Activated naive CD4-positive, alpha-beta T cell treated with anti-CD3 and anti-CD28 coated beads, Interleukin-2, amount 50 U/mL, for 16 hours (primary cell): ENCODE results near the gene RPS15A.
A peak's percentile ranks its signal among the peaks of the same experiment; 100 is the strongest.

ENCODE experiments used
- DNase-seq: peaks from one replicate; pipeline ENCODE4 v3.0.0-alpha.2; 2020

Gene RPS15A

GRCh38 chr16:18789850-18790706 is at the start of gene RPS15A:
RPS15A (minus strand) TSS chr16:18790334; CDS start chr16:18789113, 1,221 bp downstream.
- DNase-seq = peak; percentile 92

DNA sequence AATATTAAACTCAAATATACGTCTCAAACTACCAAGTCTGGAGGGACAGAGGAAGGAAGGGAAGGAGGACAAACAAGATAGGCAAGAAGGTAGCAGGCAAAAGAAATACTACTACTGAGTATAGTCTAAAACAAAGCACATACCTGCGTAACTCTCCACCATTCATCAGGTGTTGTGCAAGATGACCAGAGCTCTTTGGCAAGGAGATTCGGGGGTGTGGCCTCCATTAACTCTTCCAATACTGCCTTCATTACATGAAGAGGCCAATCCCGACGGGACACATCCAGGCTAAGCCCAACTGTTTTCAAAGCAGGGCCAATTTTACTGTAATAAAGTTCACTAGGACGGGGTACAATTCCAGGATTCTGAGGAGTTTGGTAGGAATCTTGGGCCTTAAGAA is 49.4 kb upstream of the RPS15A start:
- DNase-seq = no peak

GRCh38 chr16:18836702-18837101 is 46.6 kb upstream of the RPS15A start:
- DNase-seq = no peak

GRCh38 chr16:18834864-18835263 is 44.7 kb upstream of the RPS15A start:
- no peak for DNase-seq

DNA sequence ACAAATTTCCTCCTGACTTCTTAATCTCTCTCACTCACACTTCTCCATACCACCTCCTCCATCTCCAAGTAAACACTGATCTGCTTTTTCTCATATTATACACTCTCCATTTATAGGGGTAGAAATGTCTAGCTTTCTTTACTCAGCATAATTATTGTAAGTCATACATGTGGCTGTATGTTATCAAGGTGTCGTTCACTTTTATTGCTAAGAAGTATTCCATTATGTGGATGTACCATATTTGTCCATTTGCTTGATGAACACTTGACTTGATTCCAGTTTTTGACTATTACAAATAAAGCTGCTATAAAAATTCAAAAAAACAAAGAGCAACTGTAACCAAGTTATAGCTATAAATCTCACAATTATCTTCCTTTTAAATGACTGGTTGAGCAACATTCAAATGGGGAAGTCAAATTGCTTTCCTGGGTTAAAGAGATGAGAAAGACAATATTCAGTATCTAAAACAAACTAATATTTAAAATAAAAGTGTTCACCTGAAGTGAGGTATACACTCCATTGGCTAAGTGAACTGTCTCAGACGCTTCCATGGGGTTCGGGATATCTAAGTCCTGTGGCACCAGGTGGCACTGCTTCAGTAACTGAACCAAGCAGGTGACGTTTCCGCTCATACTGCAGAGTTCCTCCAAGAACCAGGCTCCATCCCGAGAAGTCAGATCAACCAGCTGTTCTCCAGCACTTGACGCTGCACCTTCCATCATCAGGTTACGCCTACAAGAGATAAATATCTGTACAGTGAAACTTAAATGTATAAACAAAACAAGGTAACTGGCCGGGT is 43.8 kb upstream of the RPS15A start:
- DNase-seq = no peak

DNA sequence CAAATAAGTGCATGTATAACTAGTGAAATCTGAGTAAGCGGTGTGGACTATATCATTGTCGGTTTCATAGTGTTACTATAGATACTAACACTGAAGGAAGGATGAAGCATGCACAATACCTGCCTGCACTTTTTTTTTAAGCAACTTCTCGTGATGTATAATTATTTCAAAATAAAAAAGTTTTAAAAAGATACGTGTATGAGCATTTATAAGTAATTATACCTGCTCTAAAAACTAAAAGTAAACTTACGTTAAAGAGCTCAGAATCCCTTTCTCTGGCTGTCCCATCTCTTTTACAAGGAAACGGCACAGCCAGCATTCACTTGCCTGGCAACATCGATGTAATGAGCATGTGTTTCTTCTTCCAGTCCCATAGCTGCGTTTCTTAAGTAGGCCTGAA is 42.5 kb upstream of the RPS15A start:
- DNase-seq = no peak

DNA sequence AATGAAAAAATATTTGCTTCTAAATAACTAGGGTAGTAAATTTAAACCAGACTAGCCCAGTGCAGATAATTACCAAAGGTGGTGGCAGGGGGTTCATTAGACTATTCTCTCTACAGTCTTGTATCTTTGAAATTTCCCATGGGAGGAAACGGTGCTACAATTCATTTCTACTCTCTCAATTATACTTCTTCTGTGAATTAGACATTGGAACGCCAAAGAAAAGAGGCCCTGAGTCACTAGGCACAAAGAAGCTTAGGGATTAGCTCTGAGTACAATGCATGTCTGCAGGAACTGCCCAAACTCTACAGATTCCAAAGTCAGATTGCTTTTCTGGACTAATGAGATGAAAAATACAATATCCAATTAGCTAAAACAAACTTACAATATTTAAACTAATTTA is 41.9 kb upstream of the RPS15A start:
- no peak for DNase-seq

- DNase-seq = no peak
Observed at GRCh38 chr16:18829251-18829650, 39.1 kb upstream of the RPS15A start.

DNA sequence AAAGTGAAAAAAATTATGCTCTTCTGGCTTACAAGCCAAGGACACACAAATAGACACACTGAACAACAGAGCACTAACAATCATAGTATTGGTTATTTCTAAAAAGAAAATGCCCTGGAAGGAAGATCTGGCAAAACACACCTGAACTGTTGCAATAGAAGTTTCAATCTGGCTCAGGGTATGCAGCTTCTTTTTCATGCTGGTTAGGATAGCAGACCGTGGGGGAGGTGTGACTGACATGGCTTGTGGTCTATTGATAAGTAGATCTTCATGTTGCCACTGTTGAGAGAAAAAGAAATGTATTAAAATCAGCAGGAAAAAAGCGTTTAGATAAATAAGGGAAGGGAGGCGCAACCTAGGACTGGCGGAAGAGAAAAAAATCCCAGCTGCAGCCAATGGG is 37.8 kb upstream of the RPS15A start:
- no peak for DNase-seq

DNA sequence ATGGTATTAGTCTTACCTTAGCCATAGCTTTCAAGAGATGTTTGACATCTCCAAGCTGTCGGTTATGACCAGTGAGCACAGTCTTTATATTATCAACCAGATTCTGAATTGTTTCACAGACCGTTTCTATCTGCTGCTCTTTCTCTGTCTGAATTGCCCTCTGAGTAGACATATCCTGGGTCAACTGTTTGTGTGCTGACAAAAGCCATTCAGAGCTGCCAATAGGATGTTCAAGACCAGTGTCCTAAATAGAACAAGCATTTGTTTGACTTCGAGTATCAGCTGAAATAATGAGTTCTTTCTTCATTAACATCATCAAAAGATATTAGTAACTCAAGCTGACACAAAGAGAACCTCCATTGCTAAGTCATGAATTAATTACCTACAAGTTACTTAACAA is 26.2 kb upstream of the RPS15A start:
- DNase-seq = no peak

DNA sequence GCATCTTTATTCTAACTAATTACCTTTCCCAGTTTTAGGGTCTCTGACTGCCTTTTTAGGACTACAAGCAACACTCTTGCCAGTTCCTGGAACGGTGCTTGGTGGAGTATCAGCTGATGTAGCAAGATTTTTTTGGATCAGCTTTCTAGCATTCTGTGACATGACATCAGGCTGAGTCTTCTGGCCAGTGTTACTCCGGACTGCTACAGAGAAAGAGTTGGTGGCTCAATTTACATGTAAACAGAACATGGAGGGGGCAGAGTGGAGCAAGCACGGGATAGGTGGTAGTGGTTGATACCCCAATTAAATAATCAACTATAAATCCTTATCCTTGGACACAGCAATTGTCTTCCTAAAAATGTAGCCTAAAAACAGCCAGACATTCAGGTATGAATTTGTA is 21.8 kb upstream of the RPS15A start:
- DNase-seq = no peak

- no peak for DNase-seq
Observed at GRCh38 chr16:18809165-18809564, 19.0 kb upstream of the RPS15A start.

DNA sequence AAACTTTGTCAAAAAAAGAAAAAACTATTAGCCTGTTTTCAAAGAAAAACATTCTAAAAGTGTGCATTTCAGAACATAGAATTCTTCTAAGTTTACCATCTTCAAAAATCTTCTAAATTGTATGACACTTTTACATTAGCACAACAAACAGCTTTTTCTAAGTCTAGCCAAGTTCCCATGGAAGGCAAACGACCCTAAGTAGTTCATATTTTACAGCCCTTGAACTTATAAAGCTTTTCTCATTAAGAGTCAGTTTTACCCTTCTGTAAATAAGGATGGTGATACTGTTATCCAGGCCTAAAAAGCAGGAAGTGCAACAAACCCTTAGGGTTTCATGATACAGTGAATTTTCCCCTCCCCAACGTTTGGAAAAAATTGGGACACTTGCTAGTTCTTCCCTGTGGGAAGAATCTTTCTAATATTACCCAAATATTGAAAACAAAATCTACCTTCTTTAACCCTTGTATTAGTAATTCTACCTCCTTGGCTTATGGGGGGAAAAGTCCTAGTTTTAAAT is 15.2 kb upstream of the RPS15A start:
- DNase-seq = no peak

DNA sequence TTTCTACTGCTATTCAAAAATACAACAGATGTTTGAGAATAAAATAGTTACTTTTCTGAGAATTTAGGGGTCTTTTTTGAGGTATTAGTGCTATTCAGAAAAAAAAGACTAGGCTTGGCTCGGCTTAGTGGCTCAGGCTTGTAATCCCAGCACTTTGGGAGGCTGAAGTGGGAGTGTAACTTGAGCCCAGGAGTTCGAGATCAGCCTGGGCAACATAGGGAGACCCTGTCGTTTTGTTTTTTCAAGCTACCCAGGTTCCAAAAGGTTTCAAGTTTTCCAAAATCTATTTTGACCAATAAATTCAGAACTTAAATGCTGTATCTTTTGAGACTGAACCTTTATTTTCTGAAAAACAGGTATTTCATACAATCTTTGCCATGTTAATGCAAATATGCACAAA is 14.4 kb upstream of the RPS15A start:
- no peak for DNase-seq

- no peak for DNase-seq
Observed at GRCh38 chr16:18803569-18804462, 13.7 kb upstream of the RPS15A start.

GRCh38 chr16:18802767-18803343 is 12.7 kb upstream of the RPS15A start:
- no peak for DNase-seq

- peak; percentile 99 for DNase-seq
Observed at GRCh38 chr16:18801145-18801972, 11.2 kb upstream of the RPS15A start, which contains the start of gene ARL6IP1. ARL6IP1 (minus strand) TSS chr16:18801549; CDS start chr16:18801466, 83 bp downstream.

- DNase-seq = no peak
Observed at GRCh38 chr16:18800775-18801144, 10.6 kb upstream of the RPS15A start.

DNA sequence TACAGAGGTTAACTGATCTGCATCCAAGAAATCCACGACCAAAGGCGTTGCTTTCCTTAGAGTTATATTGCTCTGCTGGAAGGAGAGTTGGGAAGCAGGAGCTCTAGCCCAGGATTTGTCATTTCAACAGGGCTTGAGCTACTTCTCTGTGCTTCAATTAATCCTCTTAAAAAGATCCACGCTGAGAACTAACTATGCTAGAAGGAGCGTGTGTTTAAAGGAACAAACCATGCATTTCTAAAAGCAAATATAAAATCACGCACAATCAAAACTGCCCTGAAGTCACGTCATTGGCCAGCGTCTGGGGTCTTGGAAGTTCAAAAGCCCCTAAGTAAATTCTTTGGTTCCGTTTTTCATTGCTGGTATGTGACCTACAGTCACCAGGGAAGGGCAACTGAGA is 10.2 kb upstream of the RPS15A start:
- no peak for DNase-seq

DNA sequence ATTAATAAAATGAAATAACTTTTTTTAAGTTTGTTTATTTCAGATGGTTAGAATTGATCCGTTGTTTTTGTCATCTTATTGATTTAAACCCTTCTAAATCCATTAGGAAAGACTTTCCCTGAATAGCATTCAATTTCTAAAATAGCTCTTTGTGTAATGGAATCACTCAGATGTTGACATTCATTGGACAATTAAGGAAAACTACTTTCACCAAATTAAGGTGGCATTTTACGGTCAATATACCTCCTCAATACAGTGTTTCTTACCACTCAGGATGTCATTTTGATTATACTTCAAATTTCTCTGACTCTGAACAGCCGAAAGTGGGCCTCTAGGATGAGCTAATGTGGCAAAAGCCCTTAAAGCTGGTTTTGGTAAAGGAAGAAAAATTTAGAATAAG is 9.4 kb upstream of the RPS15A start:
- no peak for DNase-seq

- DNase-seq = no peak
Observed at GRCh38 chr16:18797746-18798145, 7.6 kb upstream of the RPS15A start.

GRCh38 chr16:18796377-18796776 is 6.2 kb upstream of the RPS15A start:
- no peak for DNase-seq
